CD4-positive, alpha-beta T cell treated with Interferon alpha-2 for 1 hour (primary cell): ENCODE measurements around the gene NANOS2.

ENCODE experiments used
- DNase-seq, 2 donors: peaks; one replicate each; pipeline ENCODE4 v3.0.0-alpha.2; 2020 to 2022

NANOS2 gene

DNA sequence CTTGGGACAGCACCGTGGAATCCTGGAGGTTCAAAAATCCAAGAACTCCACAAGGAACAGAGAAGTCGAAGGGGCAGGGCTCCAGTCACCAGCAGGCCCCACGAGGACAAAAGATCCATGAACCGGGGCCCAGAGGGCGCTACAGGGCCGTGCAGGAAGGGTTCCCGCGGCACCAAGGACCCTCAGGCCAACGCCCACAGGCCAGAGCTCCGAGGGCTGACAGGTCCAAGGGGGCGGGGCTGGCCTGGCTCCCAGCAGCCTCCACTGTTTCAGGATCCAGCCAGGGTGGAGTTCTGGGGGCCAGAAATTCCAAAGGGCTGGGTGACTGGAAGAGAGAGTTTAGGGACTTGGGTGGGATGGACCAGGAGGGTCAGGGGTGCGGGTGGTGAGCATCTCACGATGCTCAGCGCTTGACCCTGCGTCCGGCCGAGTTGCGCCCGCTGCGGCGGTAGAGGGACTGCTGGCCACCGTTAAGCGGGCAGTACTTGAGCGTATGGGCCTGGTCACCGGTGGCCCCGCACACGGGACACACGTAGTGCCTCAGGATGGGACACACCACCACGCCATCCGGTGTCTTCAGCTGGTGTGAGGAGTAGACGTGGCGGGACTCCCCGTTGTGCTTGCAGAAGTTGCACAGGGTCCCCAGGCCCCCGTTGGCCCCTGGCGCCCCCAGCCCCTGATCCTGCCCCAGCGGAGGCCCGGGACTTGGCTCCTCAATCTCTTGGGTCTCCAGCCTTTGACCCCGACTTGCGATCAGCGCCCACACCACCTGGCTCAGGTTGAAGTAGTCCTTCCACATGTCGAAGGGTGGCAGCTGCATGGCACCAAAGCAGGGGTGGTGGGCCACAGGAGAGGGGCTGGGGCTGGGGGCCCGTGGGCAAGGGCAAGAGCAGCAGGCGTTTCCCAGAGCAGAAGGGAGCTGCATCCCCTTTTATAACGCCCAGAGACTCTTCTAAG lies at the start of gene NANOS2:
Gene NANOS2 (minus strand): TSS at position 905 of the 957 bp plus-strand sequence. CDS start 85 bp downstream, at position 820.
- DNase-seq: no peak

DNA sequence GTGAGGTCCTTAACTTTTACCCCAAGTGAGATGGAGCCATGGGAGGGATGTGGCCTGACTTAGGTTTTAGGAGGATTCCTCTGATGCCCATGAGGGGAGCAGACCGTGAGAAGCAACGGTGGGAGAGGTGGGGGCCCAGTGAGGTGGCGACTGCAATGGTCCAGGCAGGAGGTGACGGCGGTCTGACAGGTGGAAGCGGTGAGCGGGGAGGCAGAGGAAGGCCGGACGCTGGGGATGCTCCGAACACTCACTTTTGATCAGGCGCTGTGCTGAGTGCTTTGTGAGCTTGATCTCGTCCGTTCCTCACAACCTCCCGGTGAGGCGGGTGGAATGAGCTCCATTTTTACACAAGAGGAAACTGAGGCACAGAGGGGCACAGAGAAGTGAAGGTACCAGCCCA lies 47.4 kb upstream of the NANOS2 start:
- no peak for DNase-seq

DNA sequence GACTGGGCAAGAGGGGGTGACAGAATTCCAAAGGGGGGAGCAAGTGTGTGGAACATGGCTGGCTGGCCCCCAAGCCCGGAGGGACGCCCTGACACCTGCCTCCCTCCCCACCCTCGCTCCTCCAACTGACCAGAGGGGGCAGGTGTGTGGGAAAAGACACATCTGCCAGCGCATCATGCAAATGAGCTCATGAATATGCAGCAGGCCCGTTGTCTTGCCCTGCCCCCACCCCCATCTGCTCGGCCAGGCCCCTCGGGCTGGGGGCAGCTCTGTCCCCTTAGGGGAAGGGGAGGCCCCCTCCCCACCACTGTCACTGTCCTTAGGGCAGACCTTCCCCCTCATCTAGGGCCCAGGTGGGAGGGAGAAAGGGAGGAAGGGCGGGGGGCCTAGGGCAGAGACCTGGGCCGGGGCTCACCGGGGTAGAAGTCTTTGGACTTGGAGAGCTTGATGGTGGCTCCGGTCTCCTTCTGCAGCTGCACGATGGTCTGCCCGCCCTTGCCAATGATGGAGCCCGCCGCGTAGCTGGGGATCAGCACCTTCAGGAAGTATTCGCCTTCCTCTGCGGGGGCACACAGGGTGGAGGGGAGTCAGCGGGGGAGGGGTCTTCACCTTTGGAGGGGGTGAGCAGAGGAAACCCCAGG lies 46.1 kb upstream of the NANOS2 start:
- no peak for DNase-seq

DNA sequence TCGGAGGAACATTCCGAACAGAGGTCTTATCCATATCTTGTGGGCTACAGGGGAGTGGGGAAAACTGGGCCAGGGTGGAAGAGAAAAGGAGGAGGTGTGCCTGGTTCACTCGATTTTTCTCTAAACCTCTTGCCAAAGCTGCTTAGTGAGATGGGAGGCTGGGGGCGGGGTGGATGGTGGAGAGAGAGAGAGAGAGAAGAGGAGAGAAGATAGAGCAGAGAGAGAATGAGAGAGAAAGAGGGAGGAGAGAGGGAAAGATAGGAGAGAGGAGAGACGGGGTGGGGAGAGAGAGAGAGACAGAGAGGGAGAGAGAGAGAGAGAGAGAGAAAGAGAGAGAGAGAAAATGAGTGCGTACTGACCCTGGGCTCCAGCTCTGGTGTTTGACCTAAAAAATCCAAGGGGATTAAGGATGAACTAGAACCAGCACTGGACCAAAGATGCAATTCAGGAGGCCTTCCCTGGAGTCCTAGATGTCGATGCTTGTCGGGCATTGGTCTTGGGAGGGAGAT lies 45.0 kb upstream of the NANOS2 start:
- no peak for DNase-seq

DNA sequence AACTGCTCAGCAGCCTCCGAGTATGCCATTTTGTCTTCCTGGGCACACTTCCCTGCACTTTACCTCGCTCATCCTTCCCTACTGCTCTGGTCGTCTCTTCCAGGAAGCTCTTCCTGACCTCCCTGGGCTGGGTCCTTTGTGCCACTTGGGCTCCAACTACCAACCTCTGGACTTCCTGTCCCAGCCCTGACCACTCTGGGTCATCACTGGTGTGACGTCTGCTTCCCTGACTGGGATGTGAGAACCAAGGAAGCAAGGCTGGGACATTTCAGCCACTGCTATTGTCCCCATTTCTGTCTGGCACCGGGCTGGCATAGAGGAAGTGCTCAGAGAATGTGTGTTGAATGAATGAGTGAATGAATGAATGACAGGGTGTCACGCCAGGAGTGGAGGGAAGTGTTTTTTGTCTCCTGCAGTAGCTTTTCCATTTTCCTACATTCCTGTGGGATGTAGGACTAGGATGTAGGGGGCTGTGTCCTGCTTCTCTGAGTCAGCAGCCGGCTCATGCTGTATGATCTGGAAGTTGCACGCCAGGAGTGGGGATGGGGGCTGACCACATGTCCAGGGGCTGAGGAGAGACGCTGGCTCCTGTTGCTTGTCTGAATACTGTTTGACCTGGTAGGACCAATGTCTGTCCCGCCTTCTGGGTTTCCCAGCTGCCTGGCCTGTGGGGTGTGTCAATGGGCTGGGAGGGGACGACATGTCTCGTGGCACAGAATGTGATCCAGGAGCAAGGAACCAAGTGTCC lies 44.4 kb upstream of the NANOS2 start:
- no peak for DNase-seq

DNA sequence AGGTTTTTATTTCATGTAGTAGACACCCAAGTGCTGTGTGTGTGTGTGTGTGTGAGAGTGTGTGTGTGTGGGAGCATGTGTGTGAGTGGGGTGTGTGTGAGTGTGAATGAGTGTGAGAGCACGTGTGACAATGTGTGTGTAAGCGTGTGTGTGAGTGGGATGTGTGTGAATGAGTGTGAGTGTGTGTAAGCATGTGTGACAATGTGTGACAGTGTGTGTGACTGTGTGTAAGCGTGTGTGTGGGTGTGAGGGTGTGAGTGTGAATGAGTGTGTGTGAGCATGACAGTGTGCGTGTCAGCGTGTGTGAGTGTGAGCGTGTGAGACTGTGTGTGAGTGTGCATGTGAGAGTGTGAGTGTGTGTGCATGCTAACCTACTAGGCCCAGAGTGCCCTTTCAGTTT lies 43.7 kb upstream of the NANOS2 start:
- DNase-seq: no peak

DNA sequence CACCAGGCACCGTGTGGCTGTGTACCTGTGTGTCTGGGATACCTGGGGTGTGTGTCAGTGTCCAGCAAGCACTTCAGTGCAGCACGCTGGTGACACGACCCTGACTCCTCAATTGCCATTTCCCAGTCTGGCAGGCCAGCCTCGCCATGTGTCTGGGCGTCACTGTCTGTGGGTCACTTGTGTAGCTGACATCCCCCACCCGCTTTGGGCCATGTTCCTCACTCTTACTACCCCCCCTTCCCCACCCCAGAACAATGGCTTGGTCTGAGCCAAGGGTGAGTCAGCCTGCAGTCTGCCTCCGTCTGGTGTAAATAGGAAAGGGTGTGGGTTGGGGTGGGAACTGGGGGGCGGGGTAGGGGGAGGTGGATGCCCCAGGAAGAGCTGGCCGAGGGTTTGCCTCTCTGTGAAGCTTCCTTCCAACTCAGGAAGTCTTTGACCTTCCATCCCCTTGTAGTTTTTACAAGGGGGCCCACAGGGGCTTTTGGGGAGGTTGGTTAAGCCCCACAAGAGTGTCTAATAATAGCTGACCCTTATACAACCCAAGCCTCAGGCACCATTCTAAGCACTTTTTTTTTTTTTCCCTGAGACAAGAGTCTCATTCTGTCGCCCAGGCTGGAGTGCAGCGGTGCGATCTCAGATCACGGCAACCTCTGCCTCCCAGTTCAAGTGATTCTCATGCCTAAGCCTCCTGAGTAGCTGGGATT lies 41.5 kb upstream of the NANOS2 start:
- DNase-seq: no peak

DNA sequence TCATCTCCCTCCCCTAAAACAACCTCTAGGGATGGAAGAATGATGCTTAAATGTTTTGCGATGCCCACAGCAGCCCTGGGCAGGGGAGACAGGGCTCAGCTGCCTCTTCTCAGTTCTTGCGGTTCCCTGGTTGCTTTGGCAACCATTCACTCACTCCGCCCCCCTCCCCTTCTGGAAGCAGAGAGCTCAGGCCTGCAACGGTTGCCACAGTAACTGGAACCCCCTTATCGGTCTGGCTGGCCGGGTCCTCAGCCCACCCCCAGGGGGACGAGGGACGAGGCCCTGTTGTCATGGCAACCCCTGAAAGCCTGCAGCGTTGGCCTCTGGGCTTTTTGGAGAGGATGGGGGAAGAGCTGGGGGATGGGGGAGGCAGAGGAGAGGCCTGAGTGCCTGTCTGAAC lies 39.6 kb upstream of the NANOS2 start:
- DNase-seq: no peak

DNA sequence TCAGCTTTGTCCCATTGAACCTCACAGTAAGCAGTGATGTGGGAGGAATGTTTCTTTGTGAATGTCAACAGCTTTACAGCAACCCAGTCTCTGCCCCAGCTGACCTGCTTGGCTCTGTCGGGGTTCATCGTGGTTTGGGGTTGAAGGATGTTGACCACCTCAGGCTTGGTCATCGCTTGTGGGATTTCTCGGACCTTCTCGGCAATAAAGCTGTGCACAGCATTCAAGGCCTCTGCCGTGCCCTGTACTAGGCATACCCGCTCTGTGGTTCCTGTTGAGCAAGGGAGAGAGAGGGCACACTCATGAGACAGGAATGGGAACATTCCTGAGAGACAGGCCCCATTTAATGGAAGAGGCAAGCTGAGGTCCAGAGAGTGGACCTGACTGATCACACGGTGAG lies 39.1 kb upstream of the NANOS2 start:
- DNase-seq: no peak

DNA sequence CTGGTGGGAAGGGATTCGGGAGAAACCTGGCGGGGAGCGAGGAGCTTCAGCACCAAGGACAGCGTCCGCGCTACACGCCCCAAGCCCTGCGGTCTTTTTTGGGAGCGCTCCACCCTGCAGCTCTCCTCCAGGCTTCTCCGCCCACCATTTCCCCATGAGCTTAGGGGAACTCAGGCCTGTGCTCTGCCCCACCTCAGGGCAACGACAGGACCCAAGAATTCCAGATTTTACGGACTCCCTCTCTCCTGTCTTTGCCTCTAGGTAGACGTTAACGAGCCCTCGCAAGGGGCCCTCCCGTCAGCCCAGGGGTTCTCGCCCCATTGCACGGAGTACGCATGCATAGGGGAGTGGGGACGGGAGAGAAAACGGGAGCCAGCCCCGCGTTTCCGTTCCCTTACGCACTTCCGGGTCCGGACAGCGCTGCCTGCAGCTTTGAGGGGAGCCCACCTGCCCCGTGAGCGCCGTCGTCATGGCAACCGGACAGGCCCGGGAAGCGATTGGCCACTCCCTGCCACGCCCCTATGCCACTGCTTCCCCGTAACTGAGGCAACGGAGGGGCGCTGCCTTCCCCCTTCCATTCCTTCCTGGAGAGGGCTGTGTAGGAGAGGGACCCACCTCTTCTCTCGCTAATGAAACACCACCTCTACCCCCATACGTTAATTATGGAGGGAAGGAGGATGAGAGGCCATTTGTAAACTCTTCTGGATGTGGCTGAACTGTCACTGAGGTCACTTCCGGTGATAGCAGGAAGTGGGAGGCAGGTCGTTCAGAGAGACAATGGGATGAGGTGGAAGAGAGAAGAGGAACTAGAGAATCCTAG lies 38.3 kb upstream of the NANOS2 start:
- DNase-seq: peak; percentile 16 to 31

DNA sequence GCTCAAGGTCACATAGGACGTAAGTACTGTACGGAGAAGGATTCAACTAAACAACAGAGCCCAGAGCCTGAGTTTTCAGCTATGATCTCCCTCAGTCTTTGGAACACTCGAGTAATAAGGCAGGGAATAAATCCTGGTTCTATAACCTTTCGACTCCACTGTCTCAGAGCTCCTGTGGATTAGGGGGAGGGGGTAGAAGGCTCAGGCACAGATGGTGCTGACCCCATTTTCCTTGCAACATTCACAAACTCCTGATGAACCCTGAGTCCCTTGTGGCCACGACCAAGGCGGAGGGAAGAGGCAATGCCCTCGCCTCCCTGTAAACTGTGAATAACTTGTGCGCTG lies 37.7 kb upstream of the NANOS2 start:
- no peak for DNase-seq

DNA sequence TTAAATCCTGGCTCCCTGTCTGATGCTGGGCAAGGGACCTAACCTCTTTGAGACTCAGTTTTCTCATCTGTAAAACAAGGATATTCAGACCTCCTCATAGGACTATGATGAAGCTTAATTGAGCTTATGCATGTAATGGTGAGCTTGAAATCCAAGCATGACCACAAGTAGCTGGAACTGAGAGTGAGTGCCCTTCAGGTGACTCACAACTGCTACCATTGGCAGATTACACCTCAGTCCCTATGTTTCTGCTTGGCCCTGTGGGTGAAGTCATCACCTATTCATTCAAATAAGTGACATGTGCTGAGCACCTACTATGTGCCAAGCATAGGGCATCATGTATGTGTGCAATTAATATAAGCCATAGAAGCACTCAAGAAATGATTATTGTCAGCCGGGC lies 33.3 kb upstream of the NANOS2 start:
- DNase-seq: no peak

DNA sequence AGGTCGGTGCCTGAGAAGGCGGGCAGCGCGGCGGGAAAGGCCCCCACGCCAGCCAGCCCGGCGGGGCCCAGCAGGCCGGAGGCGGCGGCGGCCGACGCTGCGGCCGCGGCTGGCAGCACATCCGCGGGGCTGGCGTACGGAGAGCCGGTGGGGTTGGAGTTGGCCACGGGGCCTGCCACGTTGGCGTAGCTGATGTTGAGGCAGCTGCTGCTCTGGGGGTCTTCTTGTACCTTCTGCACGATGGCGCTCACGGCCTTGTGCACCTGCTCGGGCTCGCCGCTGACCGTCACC lies 25.9 kb upstream of the NANOS2 start:
- DNase-seq: no peak

DNA sequence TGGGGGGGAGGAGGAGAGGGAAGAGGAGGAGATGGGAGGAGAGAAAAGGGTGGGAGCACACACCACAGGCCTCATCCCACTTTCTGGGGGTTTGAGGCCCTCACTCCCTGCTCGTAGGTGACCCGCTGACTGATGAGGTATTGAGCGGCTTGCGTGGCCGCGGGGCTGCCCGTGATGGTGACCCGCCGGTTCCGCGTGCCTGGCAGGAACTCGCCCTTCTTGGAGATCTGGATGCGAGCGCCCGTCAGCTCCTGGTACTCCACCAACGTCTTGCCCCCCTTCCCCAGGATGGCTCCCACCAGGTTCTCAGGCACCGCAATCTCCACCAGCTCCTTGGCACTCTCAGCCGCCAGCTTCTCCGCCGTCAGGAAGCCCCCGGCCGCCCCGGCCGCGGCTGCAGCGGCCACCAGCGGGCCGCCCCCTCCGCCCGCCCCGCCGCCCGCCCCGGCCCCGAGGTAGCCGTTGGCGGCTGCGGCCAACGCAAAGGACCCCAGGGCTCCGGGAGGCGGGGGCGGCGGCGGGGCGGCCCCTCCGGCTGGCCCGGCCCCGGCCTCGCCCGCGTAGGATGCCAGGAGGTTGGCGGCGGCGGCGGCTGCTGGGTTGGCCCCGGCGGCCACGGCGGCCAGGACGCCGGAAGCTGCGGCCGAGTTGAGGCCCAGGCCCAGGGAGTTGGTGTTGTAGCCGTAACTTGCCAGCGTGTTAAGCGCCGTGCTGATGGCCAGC lies 25.4 kb upstream of the NANOS2 start:
- DNase-seq: no peak

DNA sequence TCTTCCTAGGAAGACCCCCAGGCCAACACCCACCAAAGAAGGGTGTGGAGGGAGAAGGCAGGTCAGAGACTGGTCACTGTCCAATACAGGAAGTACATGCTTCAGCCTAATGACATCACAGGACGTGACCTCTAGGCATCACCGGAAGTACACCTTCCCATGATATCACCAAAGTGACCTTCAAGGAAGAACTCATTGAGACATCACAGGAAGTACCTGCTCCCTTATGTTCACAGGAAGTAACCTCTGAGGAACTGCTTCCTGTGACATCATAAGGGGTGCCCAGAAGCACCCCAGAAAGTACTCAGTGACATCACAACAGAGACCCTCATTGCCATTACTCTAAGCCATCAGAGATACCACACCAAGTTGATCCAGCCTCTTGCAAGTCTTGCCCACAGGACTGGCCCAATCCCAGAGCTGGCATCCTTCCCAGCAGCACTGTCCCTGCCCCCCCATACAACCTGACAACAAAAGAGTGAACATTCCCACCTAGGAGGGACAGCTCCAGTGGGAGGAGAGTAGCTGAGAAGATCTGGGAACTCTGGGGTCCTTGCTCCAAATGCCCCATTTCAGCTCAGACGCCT lies 24.2 kb upstream of the NANOS2 start:
- DNase-seq: no peak

DNA sequence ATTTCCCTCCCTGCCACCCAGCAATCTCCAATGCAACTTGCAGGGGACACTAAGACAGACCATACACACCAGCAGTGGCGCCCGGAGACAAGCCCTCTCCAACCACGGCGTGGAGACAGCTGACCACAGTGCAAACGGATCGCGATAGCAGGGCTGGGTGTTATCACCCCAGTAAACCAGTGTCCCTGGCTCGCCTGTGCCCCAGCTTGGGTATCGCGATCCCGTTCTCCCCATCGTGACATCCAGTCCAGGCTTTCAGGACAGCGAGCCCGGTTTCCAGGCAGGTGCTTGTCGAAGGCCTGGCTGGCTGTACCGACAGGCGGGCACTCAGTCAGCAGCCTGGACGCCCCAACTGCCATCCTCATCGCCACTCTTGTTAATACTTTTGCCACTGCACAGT lies 20.7 kb upstream of the NANOS2 start:
- no peak for DNase-seq

DNA sequence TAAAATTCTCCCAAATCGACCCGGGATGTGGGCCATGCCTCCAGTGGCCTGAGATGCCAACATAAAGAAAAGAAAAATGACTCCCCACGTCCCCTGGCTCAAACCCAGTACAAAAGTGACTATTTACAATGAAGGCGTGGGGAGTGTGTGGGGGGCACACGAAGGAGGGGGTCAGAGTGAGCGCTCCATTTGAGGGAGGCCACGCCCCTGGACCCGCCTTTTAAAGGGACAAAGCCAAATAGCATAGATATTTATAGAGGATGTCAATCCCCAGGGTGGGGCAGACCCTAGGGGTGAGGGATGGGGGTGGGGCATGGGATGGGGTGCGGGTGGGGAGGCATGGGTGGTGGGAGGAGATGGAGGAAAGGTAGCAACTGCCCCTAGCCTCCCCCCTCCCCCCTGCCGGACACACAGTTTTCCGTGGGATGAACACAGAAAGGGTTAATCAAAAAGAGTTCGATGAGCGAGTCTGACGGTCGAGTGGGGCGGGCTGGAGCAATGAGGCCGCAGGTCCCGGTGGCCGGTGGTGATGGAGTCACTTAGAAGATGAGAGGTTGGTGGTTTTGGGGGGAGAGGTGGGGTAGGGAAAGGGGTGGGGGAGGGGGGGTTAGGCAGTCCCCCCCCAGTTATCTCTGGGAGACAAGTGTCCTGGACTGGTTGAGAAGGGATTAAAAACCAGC lies 20.1 kb upstream of the NANOS2 start:
- DNase-seq: no peak

DNA sequence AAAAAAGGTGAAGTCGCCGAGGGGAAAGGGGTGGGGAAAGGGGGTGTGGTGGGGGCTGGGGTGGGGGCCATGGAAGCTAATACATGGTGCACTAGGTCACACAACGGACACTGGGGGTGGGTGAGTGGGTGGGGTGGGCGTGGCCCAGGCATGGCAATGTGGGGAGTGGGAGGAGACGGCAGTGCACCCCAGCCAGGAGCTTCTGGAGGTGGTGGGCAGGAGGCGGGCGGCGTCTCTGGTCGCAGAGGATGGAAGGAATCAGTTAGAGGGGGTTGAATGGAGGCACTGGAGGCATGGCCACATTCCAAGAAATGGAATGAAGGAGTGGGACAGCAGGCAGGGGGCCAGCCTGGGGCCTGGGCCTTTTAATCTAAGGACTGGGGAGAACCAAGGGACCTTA lies 19.2 kb upstream of the NANOS2 start:
- no peak for DNase-seq

DNA sequence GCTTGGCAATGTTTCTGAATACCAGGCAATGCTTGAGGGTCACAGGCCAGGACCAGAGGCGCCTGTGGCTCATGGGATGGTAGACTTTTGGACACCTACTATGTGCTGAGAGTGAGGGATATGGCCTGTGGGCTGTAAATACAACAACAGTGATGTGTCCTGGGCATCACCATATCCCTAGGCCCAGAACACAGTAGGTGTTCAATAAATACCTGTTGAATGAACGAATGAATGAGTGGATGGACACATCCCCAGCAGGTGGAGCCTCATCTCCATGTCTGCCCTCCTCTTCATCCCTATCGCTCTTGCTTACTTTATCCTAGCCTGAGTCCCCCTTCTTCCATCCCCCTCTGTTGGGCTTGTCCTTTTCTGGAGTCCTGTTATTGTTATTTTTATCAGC lies 16.5 kb upstream of the NANOS2 start:
- no peak for DNase-seq

DNA sequence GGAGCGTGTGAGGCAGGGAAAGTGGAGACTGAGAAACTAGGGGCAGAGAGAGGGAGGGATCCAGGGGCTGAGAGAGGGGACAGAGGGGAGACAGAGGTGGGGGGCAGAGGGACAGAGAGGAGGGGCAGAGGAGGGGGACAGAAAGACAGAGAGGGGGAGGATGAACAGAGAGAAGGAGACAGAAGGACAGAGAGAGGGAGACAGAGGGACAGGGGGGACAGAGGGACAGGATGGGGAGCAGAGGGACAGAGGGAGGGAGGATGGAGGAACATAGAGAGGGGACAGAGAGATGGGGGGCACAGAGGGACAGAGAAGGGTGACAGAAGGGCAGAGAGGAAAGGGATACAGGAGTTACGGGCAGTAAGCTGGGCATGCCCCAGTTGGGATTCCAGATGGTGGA lies 14.7 kb upstream of the NANOS2 start:
- DNase-seq: no peak
